Osteoblast (primary cell): Measurements from ENCODE around the gene TOM1L2. TPM values are rescaled to one million over a fixed set of nuclear protein-coding genes. Genes with fewer than 3 reads are reported as not detected.
A peak's percentile ranks its signal among the peaks of the same experiment; 100 is the strongest.

Source experiments
- DNase-seq: peaks from one replicate; pipeline ENCODE4 v3.0.0; 2011; ENCODE audit warnings: low spot score, mixed read lengths; ENCODE audit not compliant: insufficient read length; ENCODE audit errors: missing footprints
- H2AFZ ChIP-seq: 2 replicates; pipeline ENCODE4 v1.6.0; 2011; ENCODE audit warnings: mild to moderate bottlenecking, low read length
- H3K27ac ChIP-seq: 2 replicates; pipeline ENCODE4 v1.5.1; 2011; ENCODE audit warnings: mild to moderate bottlenecking, low read depth, low read length, moderate library complexity
- H3K27me3 ChIP-seq: 2 replicates; pipeline ENCODE4 v1.6.0; 2012; ENCODE audit warnings: mild to moderate bottlenecking, control low read depth, inconsistent platforms, low read length, moderate library complexity; ENCODE audit not compliant: insufficient read depth
- H3K36me3 ChIP-seq: 2 replicates; pipeline ENCODE4 v1.5.1; 2011; ENCODE audit warnings: mild to moderate bottlenecking, low read length, control low read depth, moderate library complexity; ENCODE audit not compliant: insufficient read depth
- H3K4me1 ChIP-seq: 2 replicates; pipeline ENCODE4 v1.5.1; 2011; ENCODE audit warnings: mild to moderate bottlenecking, low read length, control low read depth, moderate library complexity; ENCODE audit not compliant: insufficient read depth
- H3K4me2 ChIP-seq: 2 replicates; pipeline ENCODE4 v1.6.0; 2011; ENCODE audit warnings: mild to moderate bottlenecking, low read length; ENCODE audit not compliant: insufficient read depth
- H3K4me3 ChIP-seq: fragments of 200-600 bp; sonication (generic); 3 replicates; pipeline ENCODE4 v1.5.1; 2012; ENCODE audit warnings: mild to moderate bottlenecking, low read length, inconsistent platforms; ENCODE audit not compliant: insufficient read depth
- H3K79me2 ChIP-seq: 2 replicates; pipeline ENCODE4 v1.6.0; 2012; ENCODE audit warnings: mild to moderate bottlenecking, low read length, control low read depth, inconsistent platforms; ENCODE audit not compliant: insufficient read depth
- H3K9me3 ChIP-seq: 2 replicates; pipeline ENCODE4 v1.5.1; 2011; ENCODE audit warnings: low read depth, low read length, control low read depth
- H4K20me1 ChIP-seq: 2 replicates; pipeline ENCODE4 v1.6.0; 2012; ENCODE audit warnings: mild to moderate bottlenecking, low read length, control low read depth; ENCODE audit not compliant: insufficient read depth
- CTCF ChIP-seq: IDR thresholded peaks from 2 replicates; pipeline ENCODE4 v1.5.1; 2011; ENCODE audit warnings: mild to moderate bottlenecking, low read depth, low read length, moderate library complexity; ENCODE audit errors: extremely low read depth
- total RNA-seq: library from RNA; depleted of rRNA; stranded (reverse); fragments of >200 nt; gene quantifications from 2 replicates; pipeline ENCODE4 v1.2.3, GENCODE V29; 2012

Gene TOM1L2
- total RNA-seq, 1 donor, result 38.7 TPM

GRCh38 chr17:17929655-17930380 is 42.4 kb downstream of the TOM1L2 start:
- Histone ChIP-seq H3K4me3 (no peak overlapping the region), H2AFZ (no peak overlapping the region), H3K9me3 (no peaks in the 10 kb centered on the region), H3K79me2 (peaks cover 77% of the 10 kb centered on the region), H4K20me1 (peaks cover 6% of the 10 kb centered on the region), H3K4me2 (peak overlapping the region; percentile 22), H3K27me3 (no peaks in the 10 kb centered on the region), H3K36me3 (no peaks in the 10 kb centered on the region), H3K27ac (peak overlapping the region; percentile 8), H3K4me1 (peaks cover 61% of the 10 kb centered on the region)
- DNase-seq, result no peak
- no peak for TF ChIP-seq CTCF

GRCh38 chr17:17928398-17929287 is 43.6 kb downstream of the TOM1L2 start:
- no peak overlapping the region for H3K4me3 ChIP-seq
- H3K27me3 ChIP-seq, result no peaks in the 10 kb centered on the region
- no peaks in the 10 kb centered on the region for H3K9me3 ChIP-seq
- DNase-seq, result no peak
- H4K20me1 ChIP-seq, result peaks cover 5% of the 10 kb centered on the region
- H3K4me1 ChIP-seq, result peaks cover 55% of the 10 kb centered on the region
- peaks cover 73% of the 10 kb centered on the region for H3K79me2 ChIP-seq
- TF ChIP-seq CTCF, result no peak
- H3K4me2 ChIP-seq, result peak overlapping the region; percentile 18
- no peaks in the 10 kb centered on the region for H3K36me3 ChIP-seq
- peak overlapping the region; percentile 4 for H2AFZ ChIP-seq
- peak overlapping the region; percentile 35 for H3K27ac ChIP-seq

- peaks cover 64% of the 10 kb centered on the region for H3K4me1 ChIP-seq
- H4K20me1 ChIP-seq, result no peaks in the 10 kb centered on the region
- H3K36me3 ChIP-seq, result no peaks in the 10 kb centered on the region
- H3K79me2 ChIP-seq, result peaks cover 74% of the 10 kb centered on the region
- TF ChIP-seq CTCF, result no peak
- H3K4me2 ChIP-seq, result peak overlapping the region; percentile 9
- no peak overlapping the region for H3K4me3 ChIP-seq
- peak overlapping the region; percentile 28 for H3K27ac ChIP-seq
- H3K27me3 ChIP-seq, result no peaks in the 10 kb centered on the region
- H2AFZ ChIP-seq, result no peak overlapping the region
- no peak for DNase-seq
- no peaks in the 10 kb centered on the region for H3K9me3 ChIP-seq
Measured at GRCh38 chr17:17926840-17927449, 45.3 kb downstream of the TOM1L2 start.
